GM19455 (cell line): ENCODE data around the gene MMP24.
"Not testable (repeated sequence)": the region's sequence is repeated elsewhere in the genome, so short reads cannot be mapped to it uniquely, and the experiment has no call there.

ENCODE experiments used
- ATAC-seq: cut with Tn5 transposase; IDR thresholded peaks from one replicate; pipeline ENCODE4 v1.9.1; 2021; ENCODE audit not compliant: unreplicated experiment

Gene MMP24

DNA sequence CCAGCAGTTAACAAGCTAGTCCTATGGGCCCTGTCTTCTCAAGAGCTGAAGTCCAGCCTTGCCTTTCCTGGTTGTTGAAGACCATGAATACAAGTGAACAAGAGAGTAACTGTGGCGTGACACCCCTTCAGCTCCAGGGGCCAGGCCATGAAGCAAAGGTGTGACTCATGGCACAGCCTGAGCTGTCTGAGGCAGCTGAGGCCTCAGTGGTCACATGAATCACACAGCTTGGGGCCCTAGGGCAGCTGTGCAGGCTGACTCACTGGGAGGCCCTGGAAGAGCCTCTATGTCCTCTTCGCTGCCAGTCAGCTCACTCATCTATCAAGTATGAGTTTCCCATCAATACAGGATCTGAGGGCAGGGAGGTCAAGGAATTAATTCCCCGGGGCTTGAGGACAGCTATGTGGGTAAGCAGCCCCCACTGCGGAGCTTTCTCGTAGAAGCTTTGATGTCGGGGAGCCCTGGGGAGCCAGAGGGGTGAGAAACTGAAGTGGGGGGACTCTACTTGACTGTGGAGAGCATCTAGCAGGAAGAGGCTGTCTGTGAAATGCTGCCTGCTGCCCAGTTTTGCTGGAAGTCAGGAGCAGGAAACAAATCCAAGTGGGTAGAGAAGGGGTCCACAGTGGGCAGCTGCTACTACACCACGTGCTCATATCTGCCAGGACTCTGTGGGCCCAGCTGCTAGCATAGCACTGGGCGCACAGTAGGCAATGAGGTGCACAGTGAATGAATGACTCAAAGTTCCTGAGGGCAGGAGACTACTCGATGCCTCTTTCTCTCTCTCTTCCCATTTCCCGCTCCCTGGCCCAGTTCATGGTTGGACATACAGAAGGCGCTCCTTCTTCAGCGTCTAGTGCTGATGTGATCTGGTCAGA lies 79.4 kb downstream of the MMP24 start:
- ATAC-seq = no peak

DNA sequence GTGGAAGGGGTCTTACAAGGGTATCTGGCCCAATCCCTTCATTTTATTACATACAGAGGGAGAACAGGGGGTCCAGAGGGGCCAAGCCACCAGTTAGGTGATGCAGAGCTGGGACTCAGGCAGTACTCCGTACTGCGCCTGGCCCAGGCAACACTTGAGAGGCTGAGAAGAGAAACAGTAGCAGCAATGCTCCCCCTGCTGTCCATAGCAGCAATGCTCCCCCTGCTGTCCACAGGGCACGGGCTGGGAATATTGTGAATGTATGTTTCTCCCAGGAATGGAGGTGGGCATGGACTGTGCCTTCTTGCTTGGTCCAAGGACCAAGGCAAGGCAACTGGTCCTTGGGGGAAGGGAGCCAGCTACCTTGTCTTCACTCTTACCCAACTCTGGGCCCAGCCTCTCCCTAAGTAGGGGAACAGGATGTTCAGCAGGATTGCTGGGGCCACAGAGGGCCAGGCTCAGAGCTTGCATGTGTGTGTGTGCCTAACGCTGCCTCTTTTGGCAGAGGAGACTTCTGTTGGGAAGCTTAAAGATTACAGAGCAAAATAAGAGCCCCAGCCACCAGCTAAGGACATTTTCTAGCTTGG lies 80.5 kb downstream of the MMP24 start:
- ATAC-seq = no peak

DNA sequence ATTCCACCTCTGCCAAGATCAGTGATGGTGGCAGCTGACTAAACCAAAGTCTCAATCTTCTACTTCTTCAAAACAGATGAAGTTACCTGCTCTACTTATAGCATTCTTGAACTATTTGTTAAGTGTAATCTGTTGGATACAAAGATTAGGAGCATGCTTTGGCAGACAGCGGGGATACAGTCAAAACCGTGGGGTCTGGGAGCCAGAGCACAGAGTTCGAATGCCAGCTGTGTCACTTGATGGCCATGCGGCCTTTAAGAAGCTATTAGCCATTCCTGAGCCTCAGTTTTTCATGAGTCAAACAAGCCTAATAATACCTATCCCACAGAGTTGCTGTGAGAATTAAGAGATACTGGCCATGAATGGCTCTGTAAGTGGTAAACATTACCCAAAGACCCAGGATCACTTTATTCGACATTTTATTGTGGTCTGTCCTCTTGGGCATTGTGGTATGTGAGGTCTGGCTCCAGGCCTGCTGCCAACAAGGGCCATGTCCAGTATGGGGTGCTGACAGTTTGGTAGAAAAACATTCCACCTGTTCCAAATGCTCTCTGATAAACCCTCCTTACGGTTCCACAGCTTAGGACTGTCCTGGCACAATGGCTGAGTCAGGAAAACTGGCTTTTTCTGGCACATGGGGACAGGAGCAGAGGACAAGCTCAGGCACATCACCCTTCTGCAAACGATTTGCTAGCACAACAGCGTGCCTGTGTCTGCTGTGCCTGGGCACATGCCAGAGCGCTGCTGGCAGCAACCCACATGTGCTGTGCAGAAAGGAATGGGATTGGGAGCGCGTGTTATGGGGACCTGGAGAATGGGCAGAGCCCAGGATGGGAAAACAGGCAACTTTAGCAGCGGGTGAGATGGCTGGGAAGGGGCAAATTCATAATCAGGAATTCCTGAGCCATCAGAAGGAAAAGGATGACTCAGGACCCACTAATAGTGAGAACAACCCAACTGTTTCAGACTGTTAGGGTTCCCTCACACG lies 81.5 kb downstream of the MMP24 start:
- ATAC-seq = no peak

DNA sequence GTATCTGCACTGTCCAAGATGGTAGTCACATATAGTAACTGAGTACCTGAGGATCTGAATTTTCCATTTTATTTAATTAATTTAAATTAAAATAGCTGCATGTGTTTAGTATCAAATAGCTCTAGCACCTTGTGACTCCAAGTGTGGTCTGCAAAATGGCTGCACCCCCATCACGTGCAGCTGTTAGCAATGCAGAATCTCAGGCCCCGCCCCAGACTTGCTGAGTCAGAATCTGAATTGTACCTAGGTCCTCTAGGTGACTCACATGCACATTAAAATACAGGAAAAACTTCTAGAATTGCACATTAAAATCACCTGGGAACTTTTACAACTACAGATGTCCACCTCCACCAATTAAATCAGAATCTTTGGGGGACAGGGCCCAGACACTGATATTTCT lies 84.9 kb downstream of the MMP24 start:
- no peak for ATAC-seq

DNA sequence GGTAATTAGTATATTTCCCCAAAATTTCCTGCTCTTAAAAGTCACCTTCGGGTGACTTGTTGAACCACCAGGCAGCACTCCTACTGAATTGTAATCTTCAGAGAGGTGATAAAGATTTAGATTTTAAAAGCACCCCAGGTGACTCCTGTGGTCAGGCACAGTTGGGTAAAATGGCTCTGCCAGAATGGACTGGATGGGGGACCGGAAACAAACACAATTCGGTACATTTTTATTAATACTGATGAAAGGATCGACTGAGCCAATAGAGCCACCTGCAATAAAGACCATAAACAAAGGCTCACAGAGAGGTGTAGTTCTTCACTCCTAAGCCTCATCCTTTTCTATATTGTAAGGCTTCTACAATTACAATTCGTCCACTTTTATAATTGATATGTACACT lies 85.3 kb downstream of the MMP24 start:
- no peak for ATAC-seq

DNA sequence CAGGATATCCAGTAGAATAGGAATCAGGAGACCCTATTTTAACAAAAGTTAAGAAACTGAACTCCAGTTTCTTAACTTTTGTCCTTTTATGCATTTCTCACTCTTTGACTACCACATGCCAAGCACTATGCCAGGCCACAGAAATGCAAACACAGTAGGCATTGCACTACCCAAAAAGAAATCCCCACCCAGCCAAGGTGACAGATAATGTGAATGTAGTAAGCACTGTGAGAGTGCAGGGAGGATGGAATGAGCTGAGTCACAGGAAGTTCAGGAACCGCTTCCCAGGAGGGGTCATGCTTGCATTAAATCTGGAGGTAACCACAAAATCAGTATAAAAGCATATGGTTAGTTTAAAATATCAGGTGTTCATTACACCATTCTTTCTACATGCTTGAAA lies 85.8 kb downstream of the MMP24 start:
- no peak for ATAC-seq

DNA sequence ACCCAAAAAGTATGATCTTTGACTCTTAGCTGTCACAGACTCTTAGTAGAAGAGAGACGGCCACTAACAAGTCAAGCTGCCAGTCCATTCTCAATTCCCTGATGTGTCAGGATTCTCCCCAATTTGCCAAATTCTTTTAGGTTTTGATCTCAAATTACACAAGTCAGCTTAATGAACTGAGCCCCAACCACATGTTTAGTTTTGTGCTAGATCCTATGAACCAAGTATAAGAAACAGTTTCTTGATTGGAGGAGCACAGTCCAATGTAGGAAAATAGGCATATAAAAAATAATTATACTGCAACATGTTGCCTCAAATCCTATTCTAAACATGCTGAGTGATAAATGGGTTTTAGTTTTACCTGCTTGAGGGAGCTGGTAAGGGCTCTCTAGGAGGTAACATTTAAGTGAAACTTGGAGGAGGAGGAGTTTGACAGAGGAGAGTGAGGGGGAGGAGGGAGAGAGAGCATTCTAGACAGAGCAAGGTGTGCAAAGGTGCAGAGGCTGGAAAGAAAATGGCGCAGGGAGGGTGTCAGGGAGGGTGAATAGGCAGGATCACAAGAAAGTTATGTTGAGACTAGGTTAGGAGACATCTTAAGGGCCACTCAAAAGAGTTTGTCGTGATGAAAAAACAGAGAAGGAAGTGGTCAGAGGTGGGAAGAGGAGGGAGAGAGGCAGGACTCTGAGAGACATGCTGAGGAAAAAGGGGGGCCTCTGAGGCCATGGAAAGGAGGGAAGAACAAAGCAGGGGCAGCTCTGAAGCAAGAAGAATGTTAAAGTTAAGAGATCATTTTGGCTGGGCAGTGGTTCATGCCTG lies 88.5 kb downstream of the MMP24 start:
- ATAC-seq = no peak

DNA sequence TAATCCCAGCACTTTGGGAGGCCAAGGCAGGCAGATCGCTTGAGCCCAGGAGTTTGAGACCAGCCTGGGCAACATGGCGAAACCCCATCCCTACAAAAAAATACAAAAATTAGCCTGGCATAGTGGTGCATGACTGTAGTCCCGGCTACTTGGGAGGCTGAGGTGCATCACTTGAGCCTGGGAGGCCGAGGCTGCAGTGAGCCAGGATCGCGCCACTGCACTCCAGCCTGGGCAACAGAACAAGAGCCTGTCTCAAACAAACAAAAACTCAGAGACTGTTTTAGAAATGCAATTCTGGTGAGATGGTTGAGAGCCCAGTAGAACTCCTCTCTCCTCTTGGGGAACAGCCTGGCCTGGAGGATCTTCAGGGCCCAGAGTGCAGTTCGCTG lies 89.1 kb downstream of the MMP24 start:
- ATAC-seq = not testable (repeated sequence)

DNA sequence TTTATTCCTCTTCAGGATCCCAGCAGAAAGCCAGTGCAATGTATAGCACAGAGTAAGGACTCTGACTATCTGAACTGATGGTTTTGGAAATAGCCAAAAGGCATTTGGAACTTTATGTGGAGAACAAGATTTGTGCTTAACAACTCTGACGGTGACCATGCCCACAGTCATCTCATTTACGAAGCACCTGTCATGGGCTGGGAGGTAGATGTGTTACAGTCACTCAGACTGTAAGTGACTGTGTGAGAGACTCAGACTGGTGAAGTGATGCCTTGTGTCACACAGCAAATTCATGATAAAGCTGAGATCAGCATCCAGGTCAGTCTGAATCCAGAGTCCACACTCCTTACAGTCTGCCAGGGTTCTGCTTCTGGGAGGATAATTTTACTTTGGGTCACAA lies 89.6 kb downstream of the MMP24 start:
- ATAC-seq = no peak

DNA sequence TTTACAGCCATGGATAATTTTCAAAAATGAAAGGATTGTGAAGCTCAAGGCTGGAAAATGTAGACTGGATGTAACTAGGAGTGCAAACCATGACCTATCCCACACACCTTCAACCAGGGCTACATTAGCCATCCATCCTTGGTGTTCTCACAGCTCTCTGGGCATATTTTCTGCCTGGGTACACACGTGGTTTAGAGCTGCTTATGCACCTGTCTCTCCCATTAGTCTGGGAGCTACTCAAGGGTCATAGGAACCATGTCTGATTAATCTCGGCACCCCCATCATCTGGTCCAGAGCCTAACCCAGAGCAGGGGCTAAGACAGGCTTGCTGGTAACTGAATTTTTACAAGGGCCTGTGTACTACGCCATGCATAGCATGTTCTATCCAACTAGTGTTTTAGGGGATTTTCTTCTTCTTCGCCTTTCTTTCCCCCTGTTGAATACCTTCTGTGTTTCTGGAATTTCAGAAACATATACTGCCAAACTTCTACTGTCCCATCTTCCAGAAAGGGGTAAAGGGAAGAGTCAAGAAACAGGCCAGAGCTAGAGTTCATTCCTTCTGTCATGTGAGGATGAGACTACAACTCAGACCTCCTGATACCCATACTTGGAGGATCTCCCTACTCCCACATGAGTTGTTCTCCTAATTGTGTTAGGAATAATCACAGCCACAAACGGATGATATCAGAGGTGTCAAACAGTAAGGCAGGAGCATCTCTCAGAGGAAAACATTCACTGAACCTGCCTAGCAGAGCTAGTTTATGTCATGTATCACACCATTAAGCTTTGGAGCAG lies 91.1 kb downstream of the MMP24 start:
- ATAC-seq = no peak

DNA sequence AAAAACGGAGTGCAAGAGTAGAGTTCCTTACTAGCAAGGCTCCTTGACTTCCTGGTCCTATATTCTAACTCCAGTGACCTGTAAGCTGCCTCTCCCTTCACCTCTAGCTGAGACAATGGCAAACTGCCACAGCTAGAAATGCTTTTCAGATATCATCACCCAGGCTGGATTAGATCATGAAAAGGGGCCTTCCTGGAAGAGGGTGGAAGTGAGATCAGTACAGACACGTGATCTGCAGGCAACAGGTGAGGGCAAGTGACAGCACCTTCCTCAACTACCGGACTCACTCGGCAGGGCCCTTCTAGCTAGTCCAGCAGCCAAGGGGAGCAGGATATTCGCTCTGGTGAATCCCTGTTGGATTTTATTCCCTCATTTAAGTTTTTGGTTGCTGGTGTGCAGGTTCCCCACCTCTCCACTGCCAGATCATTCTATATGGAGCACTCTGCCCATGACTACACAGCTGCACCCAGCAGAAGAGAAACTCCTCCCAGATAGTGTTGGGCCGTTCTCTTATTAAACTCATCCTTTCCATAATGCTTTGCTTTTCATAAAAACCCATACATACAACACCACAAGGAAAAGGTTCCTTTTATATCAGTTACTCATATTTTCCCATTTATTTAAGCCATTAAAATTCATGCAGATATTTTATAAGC lies 92.1 kb downstream of the MMP24 start:
- no peak for ATAC-seq

DNA sequence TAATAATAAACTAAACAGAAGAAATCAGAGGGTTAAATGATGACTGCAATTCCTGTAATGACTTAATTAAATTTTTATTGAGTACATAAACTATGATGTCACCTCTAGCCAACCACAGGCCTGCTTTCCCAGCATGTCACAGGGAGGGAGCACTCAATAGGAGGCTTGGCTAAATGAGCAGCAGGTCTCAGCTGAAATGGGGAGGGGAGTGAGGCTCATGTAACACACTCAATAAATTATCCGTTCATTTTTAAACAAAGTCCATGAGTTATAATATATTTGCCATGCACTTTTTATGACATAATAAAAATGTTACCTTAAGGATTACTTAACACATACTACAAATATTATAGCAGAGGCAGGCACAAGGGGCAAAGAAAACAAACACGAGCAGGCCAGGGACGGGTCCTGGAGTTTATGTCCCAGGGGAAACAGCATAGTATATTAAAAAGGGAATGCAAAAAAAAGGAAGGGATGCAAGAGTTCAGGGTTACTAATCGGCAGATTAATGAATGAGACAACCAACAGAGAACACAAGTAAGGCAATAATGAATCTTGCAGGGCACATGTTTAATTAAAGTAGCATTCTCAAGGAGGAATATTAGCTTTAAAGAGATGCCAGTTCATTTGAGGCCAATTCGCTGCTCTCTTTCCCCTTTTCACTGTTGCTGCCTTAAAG lies 92.8 kb downstream of the MMP24 start:
- no peak for ATAC-seq

DNA sequence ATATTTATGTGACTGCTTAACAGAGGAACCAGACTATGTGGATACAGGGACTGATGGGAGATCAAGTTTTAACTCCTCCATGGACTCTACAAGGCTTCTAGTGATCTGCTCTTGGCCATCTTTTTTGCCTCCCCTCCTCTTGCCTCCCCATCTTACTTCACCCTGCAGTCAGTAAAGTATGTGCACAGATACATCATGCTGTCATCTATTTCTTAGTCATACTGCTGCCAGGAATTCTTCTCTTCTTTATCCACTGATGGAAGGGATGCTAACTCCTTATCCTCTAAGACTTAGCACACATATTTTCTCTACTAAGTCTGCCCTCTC lies 93.3 kb downstream of the MMP24 start:
- ATAC-seq = no peak

DNA sequence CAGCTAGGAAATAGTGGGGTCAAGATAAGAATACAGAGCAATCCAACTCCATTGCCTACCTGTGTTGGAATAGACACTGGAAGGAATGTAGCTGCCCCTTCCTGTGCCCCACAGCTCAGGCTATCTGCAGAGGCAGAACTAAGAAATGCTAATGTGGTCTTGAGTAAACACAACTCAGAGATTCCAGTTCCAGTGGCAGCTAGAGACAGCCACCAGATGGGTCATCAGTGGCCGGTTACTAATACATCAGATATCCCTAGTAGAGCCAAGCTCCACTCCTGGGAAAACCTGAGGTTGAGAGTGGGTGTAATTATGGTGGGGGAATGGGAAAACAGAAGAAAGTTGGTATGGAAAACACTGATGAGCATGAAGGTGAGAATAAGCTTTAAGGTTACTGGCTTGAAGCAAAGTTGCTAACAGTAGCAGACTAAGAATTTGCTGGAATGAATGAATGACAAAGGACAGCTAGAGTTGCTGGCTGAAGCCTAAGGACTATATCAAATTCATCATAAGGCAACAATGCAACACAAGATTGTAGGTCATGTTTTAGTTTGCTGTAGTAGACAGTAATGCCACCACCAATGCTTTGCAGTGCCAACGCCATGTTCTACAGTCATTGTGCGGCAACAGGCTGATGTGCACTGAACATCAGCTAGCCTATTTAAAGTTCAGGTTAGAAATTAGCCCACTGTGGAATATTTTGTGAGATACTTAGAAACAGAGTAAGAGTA lies 94.1 kb downstream of the MMP24 start:
- no peak for ATAC-seq

DNA sequence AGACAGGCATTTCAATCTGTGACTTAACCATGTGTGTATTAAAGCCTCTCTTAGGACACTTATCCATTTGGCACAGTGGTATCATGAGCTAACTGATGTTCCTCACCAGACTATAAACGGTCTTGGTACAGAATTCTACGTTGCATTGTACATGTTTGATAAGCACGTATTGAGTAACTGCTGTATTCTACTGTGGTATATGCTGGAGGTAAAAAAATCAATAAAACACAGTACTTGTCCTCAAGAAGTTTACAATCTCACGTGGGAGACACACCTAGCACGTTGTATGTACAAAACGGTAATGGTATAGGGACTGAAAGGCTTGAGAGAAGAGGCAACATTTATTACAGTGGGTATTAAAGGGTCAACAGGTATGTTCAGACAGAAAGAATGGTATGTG lies 98.9 kb downstream of the MMP24 start:
- ATAC-seq = no peak

DNA sequence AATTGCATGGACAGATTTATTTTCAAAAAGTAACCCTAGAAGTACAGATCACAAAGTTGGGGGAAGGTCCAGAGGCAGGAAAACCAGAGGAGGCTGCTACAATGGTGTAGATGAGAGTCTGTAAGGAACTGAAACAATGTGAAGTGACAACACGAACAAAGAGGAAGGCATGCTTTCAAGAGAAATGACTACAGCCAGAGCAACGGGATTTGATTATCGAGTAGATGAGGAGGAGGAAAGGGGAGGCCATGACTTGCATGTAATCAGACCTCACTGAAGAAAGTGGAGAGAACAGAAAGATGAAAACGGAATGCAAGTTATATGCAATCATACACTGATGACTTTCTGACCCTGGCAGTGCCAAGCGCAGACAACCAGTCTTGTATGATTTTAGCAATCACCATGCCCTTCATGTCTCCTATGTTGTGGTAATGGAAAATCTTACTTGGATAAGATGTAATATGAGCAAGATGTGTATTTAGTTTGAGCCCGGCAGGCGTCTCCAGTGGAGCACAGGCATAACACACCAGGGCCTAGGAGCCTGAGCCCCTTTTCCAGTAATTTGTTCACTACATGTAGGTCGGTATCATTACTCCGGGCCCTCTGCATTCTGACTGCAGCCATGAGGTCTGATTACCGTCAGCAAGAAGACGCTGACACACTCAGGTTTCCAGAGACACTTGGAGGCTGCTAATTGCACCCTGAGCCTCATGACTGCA lies 99.7 kb downstream of the MMP24 start:
- no peak for ATAC-seq
